Muscle layer of colon (tissue), 2 donors: ENCODE data around the gene MYORG.
A peak's percentile ranks its signal among the peaks of the same experiment; 100 is the strongest.

Source experiments
- H3K27ac ChIP-seq: one replicate; pipeline ENCODE4 v1.7.0; 2013; ENCODE audit warnings: low read depth, mild to moderate bottlenecking, low read length, moderate library complexity
- H3K27me3 ChIP-seq, 2 donors: one replicate each; pipeline ENCODE4 v1.7.0; 2013; ENCODE audit warnings: low read length in 2 of 2, mild to moderate bottlenecking in 2 of 2; ENCODE audit not compliant: insufficient read depth in 2 of 2, control insufficient read depth in 1 of 2
- H3K36me3 ChIP-seq: one replicate; pipeline ENCODE4 v1.7.0; 2013; ENCODE audit warnings: mild to moderate bottlenecking, low read length; ENCODE audit not compliant: insufficient read depth
- H3K4me1 ChIP-seq: one replicate; pipeline ENCODE4 v1.7.0; 2013; ENCODE audit warnings: mild to moderate bottlenecking, low read length; ENCODE audit not compliant: insufficient read depth
- H3K4me3 ChIP-seq, 2 donors: one replicate each; pipeline ENCODE4 v1.7.0; 2013; ENCODE audit warnings: low read length in 2 of 2, low read depth in 1 of 2, mild to moderate bottlenecking in 1 of 2, moderate library complexity in 1 of 2
- H3K9ac ChIP-seq: one replicate; pipeline ENCODE4 v1.7.0; 2013; ENCODE audit warnings: low read length
- H3K9me3 ChIP-seq: one replicate; pipeline ENCODE4 v1.7.0; 2013; ENCODE audit warnings: mild to moderate bottlenecking, low read length
- donor health status: abdominal sarcoma.
- donor health status: Adenocarcinoma of cecum.

Gene MYORG

DNA sequence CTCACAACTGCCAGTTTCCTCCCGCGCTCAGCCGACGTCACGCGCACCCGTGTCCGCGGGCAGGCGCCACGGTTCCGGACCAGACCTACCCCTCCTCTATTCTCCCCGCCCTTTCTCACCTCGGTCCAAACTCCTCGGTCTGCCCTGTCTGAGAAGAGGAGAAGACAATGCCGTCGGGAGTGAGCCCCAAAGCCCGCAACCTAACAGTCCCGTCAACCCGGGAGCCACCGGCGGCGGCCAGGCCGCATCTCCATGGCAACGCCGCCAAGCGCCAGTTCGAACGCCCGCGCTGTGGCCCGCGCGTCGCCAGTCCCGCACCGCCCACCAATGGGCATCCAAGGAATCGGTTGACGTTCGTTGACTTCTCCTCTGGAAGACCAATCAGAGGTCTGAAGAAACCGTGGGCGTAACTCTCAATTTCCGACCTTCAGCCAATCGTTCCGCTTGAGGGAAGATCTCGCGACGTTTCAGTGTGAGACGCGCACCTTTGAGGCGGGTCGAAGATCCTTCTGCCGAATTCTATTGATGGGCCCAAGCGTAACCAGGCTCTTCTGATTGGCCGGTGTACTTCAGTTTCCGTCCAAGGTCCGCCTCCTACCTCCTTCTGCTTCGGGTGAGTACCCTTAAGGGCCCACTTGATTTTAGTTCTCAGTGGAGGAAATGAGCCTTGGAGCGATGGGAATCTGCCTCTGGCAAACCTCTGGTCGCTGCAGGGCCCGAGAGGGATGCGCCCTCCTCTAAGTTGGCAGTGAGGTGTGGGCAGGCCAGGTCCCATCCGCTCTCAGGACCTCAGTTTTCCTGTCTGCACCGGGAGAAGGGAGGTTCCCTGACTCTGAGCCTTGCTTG lies 47.5 kb downstream of the MYORG start, which contains the start of the genes KIF24 and NUDT2:
TSS of gene KIF24 (minus strand) at position 282 of the 846 bp plus-strand sequence. CDS start 17,922 bp downstream, outside the sequence.
TSS of gene NUDT2 (plus strand) at position 583 of the 846 bp plus-strand sequence. CDS start 9,471 bp downstream, outside the sequence.
- Histone ChIP-seq H3K9ac (peak within 1 kb of the TSS; percentile 91), H3K9me3 (no peaks in the 10 kb centered on the region), H3K36me3 (no peaks in the 10 kb centered on the region), H3K27ac (peak within 1 kb of the TSS; percentile 92), H3K4me1 (peaks cover 14% of the 10 kb centered on the region), H3K4me3 (peak within 1 kb of the TSS; percentile 77 to 80), H3K27me3 (no peaks in the 10 kb centered on the region)

DNA sequence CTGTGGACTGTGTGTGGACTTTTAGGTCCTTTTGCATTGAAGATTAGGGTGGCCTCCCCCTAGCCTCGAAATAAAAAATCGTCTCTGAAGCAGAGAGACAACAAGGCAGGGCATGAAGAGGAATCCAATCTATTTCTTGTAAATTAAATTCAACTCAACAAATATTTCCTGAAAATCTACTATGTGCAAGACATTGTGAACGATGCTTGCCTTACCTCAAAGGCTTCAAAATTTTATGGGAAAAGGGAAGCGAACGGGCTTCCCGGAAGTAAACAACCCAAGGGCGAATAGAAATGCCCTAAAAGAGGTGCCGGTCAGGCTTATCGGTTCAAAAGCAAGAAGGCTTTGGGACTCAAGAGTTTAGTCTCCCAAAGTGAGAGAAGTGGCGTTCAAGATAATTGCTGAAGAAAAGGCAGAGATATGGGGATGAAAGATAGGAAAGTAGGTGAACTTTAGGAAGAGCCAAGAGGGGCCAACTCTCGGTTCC lies 48.2 kb downstream of the MYORG start:
- H3K4me3 ChIP-seq, result peak overlapping the region; percentile 77 to 80
- peak overlapping the region; percentile 6 for H3K9ac ChIP-seq
- H3K27ac ChIP-seq, result peak overlapping the region; percentile 35

DNA sequence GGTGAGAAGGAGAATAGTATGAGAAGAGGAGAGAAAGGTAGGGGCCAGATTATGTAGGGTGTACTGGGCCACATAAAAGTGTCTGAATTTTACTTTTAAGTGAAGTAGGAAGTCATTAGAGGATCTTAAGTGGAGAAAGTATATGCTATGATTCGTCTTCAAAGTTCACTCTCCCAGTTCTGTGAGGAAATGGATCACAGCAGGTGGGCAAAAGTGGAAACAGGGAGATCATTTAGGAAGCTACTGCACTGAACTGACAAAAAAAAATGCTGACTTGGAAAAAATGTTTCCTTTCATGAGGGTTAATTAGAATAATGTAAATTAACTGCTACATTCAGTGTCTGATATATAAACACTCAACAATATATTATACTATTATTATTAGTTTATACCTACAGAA lies 50.0 kb downstream of the MYORG start:
- H3K27ac ChIP-seq, result no peak overlapping the region
- H3K4me3 ChIP-seq, result no peak overlapping the region
- H3K27me3 ChIP-seq, result no peaks in the 10 kb centered on the region
- no peaks in the 10 kb centered on the region for H3K9me3 ChIP-seq
- H3K9ac ChIP-seq, result no peak overlapping the region
- H3K4me1 ChIP-seq, result peaks cover 6% of the 10 kb centered on the region
- no peaks in the 10 kb centered on the region for H3K36me3 ChIP-seq

More for the DNA sequence above, 48.2 kb downstream of the MYORG start:
- H3K4me1 ChIP-seq, result peaks cover 13% of the 10 kb centered on the region
- no peaks in the 10 kb centered on the region for H3K9me3 ChIP-seq
- H3K36me3 ChIP-seq, result no peaks in the 10 kb centered on the region
- no peaks in the 10 kb centered on the region for H3K27me3 ChIP-seq

DNA sequence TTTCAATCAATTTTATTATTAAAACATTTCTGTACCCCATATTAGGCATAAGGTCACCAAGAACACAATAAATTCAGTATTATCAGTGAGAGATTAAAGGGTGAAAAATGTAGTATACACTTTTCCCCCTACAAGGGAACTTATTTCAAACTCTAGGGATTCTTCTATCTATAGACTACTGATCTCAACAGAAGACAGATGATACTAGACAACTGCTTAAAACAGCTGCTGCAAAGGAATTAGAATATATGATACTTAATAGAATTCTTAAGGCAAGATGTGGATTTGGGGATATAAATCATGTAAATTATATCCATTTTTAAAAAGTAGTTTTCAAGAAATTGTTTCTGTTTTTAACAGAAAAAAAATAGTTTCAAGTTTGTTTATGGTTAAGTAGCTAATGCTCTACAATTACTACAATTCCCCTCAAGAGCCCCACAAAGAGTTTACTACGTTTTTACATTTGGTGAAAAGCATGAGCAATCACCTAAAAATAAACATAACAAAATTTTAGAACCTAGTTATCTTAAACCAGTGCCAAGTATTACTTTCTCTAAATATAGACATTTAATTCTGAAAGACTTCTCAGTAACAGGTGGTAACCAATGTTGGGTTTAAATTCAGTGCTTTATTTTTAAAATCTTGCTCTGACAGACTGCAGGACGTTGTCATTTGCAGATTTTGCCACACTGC lies 53.7 kb downstream of the MYORG start:
- Histone ChIP-seq H3K27ac (no peak overlapping the region), H3K4me3 (no peak overlapping the region), H3K27me3 (no peaks in the 10 kb centered on the region), H3K4me1 (no peaks in the 10 kb centered on the region), H3K9ac (no peak overlapping the region), H3K36me3 (no peaks in the 10 kb centered on the region), H3K9me3 (no peaks in the 10 kb centered on the region)

DNA sequence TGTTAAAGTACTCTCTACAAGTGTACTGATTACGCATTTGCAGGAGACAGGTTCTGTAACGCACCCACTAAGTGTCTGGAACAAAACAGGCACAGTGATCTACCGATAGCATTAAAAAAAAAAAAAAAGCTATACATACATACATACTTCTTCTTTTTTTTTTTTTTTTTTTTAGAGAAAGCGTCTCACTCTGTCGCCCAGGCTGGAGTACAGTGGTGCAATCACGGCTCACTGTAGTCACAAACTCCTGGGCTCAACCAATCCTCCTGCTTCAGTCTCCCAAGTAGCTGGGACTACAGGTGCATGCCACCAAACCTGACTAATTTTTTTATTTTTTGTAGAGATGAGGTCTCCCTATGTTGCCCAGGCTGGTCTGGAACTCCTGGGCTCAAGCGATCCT lies 55.2 kb downstream of the MYORG start:
- Histone ChIP-seq H3K9me3 (no peaks in the 10 kb centered on the region), H3K4me3 (no peak overlapping the region), H3K27ac (no peak overlapping the region), H3K36me3 (no peaks in the 10 kb centered on the region), H3K4me1 (no peaks in the 10 kb centered on the region), H3K9ac (no peak overlapping the region), H3K27me3 (no peaks in the 10 kb centered on the region)

DNA sequence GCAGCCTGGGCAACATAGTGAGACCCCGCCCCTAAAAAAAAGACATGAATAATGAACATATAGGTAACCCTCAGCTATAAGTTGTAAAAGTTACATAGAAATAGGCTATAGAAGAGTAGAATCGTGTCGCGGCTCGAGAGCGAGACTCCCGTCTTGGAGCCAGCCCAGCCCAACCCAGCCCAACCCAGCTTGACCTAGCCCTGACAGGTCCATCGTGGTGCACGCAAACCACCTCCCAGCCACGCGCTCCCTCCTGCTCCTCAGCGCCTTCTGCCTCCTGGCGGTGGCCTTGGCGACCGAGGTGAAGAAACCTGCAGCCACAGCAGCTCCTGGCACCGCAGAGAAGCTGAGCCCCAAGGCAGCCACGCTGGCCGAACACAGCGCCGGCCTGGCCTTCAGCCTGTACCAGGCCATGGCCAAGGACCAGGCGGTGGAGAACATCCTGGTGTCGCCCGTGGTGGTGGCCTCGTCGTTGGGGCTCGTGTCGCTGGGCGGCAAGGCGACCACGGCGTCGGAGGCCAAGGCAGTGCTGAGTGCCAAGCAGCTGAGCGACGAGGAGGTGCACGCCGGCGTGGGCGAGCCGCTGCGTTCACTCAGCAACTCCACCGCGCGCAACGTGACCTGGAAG lies 58.4 kb downstream of the MYORG start:
- no peaks in the 10 kb centered on the region for H3K9me3 ChIP-seq
- H3K36me3 ChIP-seq, result no peaks in the 10 kb centered on the region
- H3K4me1 ChIP-seq, result no peaks in the 10 kb centered on the region
- no peak overlapping the region for H3K9ac ChIP-seq
- H3K27ac ChIP-seq, result no peak overlapping the region
- no peak overlapping the region for H3K4me3 ChIP-seq
- no peaks in the 10 kb centered on the region for H3K27me3 ChIP-seq

DNA sequence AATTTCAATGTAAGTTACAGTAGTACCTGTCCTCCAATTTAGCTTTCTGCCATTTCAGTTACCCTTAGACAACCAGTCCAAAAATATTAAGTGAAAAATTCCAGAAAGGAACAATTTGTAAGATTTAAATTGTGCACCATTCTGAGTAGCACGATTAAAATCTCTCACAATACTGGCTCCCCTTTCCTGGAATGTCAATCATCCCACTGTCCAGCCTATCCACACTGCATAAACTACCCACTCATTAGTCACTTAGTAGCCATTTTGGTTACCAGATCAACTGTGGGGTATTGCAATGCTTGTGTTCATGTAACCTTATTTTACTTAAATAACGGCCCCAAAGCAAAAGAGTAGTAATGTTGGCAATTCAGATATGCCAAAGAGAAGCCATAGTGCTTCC lies 59.3 kb downstream of the MYORG start:
- no peaks in the 10 kb centered on the region for H3K9me3 ChIP-seq
- no peaks in the 10 kb centered on the region for H3K27me3 ChIP-seq
- no peak overlapping the region for H3K4me3 ChIP-seq
- no peak overlapping the region for H3K9ac ChIP-seq
- H3K4me1 ChIP-seq, result no peaks in the 10 kb centered on the region
- H3K36me3 ChIP-seq, result no peaks in the 10 kb centered on the region
- no peak overlapping the region for H3K27ac ChIP-seq
